PC-9 (cell line): ENCODE results near the gene ALKBH5.

ENCODE experiments used
- EZH2 ChIP-seq: fragments of 200-600 bp; sonication (generic); IDR thresholded peaks from 2 replicates; pipeline ENCODE4 v1.8.0; 2017; ENCODE audit warnings: antibody characterized with exemption, low read depth
- TF ChIP-seq, protein P1 (sequence below): fragments of 200-600 bp; sonication (generic); conservative IDR thresholded peaks from 2 replicates; pipeline ENCODE4 v1.6.1; 2017; ENCODE audit warnings: mixed run types, antibody characterized with exemption, mild to moderate bottlenecking, moderate library complexity

- TF ChIP-seq, protein P1, sequence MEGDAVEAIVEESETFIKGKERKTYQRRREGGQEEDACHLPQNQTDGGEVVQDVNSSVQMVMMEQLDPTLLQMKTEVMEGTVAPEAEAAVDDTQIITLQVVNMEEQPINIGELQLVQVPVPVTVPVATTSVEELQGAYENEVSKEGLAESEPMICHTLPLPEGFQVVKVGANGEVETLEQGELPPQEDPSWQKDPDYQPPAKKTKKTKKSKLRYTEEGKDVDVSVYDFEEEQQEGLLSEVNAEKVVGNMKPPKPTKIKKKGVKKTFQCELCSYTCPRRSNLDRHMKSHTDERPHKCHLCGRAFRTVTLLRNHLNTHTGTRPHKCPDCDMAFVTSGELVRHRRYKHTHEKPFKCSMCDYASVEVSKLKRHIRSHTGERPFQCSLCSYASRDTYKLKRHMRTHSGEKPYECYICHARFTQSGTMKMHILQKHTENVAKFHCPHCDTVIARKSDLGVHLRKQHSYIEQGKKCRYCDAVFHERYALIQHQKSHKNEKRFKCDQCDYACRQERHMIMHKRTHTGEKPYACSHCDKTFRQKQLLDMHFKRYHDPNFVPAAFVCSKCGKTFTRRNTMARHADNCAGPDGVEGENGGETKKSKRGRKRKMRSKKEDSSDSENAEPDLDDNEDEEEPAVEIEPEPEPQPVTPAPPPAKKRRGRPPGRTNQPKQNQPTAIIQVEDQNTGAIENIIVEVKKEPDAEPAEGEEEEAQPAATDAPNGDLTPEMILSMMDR = no peak
- TF ChIP-seq EZH2 = no peak
Observed at GRCh38 chr17:18181358-18181757, 2.3 kb upstream of the ALKBH5 start.
